ENCODE results near the gene WDR59.
"Not testable (repeated sequence)": the region's sequence is repeated elsewhere in the genome, so short reads cannot be mapped to it uniquely, and the experiment has no call there.

The WDR59 gene

GRCh38 chr16:75012380-75013081 lies 27.6 kb upstream of the WDR59 start:
- no peak for DNase-seq

GRCh38 chr16:75011634-75012307 lies 26.8 kb upstream of the WDR59 start:
- DNase-seq: no peak

DNA sequence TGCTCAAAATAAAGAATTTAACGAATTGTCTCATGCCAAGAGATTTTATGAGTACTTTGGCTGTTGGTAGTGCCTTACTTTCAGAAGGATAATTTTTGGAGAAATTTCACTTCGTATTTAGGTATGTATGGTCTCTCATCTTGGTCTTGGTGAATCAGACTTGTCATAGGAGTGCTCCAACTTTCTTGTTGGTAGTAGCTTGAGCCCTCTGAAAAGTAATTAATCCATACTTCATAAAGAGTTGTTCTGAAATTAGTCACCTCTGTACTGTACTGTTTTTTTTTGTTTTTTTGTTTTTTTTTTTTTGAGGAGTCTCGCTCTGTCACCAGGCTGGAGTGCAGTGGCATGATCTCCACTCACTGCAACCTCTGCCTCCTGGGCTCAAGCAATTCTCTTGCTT lies 25.5 kb upstream of the WDR59 start:
- no peak for DNase-seq

DNA sequence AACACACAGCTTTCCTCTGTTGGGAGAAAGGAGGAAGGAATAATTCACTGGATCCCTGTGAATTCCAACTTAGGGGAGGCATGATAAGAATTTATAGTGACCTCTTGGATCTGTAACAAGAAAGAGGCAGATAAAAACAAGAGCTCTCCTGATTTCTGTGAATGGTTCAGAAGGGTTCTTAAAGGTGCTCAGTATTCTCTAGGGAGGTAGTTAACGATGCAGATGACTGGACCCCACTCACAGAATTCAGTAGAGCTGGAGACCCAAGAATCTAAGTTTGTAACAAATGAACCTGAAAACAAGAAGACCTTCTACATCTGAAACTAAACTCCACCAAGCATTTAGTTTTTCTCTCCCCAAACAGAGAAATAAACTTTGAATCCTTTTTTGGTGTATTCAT lies 22.5 kb upstream of the WDR59 start:
- DNase-seq: no peak

GRCh38 chr16:75005697-75006096 lies 20.8 kb upstream of the WDR59 start:
- no peak for DNase-seq

DNA sequence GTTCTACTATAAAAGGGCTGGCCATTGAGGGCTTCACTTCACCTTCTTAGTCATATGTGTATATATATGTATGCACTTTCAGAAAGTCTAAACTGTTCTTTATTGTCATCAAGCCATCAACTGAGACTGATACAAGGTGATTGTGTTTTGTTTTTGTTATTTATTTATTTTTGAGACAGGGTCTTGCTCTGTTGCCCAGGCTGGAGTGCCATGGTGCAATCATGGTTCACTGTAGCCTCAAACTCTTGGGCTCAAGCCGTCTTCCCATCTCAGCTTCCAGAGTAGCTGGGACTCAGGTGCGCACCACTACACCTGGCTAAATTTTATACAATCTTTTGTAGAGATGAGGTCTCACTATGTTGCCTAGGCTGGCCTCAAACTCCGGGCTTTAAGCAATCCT lies 19.5 kb upstream of the WDR59 start:
- no peak for DNase-seq

DNA sequence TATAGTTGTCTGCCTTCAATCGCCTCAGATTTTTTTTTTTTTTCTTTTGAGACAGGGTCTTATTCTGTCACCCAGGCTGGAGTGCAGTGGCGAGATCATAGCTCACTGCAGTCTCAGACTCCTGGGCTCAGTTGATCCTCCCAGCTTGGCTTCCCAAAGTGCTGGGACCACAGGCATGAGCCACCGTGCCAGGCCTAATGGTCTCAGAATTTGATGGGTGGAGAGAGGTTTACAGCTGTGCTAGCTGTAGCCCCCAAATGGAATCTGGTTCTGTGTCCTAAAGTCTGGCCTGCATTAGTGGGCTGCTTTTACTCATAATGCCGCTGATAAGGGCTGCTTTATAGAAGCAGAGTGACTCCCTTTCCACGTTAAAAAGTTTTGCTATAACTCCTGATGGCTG lies 19.0 kb upstream of the WDR59 start:
- DNase-seq: no peak

DNA sequence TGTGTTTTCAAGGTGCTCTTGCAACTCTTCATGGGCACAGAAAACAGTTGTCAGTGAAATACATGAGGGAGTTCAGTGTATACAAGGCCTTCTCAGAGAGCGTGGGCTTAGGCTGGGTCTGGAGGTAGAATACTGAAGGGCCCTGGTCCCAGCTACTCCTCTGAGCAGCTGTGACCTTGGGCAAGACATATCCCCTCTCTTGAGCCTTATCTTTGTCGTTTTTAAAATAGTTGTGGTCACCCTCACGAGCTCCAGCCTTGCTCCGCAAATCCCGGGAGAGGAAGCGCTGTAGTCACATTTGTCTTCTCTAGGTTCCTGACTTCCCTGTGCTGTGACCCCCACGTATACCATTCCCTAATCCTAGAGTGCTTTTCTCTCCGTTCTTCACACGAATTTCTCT lies 17.6 kb upstream of the WDR59 start:
- DNase-seq: no peak

GRCh38 chr16:75000481-75001081 lies 15.7 kb upstream of the WDR59 start:
- no peak for DNase-seq

GRCh38 chr16:74999609-75000480 lies 14.9 kb upstream of the WDR59 start:
- no peak for DNase-seq

- no peak for DNase-seq
Observed at GRCh38 chr16:74999219-74999608, 14.3 kb upstream of the WDR59 start.

DNA sequence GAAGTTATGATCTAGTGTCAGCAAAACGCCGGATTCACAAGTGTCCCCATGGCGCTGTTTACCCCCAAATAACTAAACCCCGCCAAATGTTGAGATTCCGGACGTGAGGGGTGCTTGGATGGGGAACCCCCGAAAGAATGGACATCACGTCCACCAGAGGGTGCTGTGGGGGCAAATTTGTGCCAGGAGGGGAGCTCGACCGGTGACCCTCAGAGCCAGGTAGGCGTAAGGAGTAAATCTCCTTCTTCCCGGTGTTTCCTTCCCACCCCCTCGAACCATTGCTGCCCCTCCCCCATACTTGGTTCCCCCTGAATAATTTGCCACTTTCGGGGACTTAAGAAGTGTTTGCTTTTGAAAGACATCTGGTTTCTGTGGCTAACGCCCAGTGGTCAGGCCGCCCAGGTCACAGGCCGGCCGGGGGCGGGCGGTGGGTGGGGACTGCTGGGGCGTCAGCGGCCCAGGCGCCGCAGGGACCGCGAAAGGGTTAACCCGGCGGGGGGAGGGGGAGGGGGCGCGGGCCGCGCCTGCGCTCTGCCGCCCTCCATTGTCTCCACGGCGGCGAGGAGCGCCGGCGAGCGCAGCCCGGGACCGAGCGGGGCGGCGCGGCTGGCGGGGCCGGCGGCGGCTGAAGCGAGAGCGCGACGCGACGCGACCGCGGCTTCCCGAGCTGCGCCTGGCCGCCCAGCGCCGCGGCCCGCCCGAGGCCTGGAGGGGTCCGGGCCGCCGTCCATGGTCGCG lies 13.7 kb upstream of the WDR59 start, which contains the start of gene ZNRF1:
TSS of gene ZNRF1 (plus strand) at position 544 of the 738 bp plus-strand sequence. CDS start 648 bp downstream, outside the sequence.
- no peak for DNase-seq

DNA sequence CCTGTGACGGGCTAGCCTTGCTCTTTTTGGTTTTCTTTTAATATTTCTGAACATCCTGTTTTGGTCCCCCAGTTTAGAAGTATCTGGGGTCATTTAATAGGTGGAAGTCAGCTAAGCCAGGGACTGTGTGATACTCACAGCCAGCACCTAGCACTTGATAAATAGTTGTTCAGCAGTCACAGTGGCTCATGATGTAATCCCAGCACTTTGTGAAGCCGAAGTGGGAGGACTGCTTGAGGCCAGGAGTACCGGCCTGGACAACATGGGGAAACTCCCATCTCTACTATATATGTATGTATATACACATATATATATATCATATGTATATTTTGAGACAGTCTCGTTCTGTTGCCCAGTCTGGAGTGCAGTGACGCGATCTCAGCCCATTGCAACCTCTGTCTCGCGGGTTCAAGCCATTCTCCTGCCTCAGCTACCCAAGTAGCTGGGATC lies 12.1 kb upstream of the WDR59 start:
- DNase-seq: no peak

GRCh38 chr16:74995986-74996385 lies 11.1 kb upstream of the WDR59 start:
- DNase-seq: no peak

DNA sequence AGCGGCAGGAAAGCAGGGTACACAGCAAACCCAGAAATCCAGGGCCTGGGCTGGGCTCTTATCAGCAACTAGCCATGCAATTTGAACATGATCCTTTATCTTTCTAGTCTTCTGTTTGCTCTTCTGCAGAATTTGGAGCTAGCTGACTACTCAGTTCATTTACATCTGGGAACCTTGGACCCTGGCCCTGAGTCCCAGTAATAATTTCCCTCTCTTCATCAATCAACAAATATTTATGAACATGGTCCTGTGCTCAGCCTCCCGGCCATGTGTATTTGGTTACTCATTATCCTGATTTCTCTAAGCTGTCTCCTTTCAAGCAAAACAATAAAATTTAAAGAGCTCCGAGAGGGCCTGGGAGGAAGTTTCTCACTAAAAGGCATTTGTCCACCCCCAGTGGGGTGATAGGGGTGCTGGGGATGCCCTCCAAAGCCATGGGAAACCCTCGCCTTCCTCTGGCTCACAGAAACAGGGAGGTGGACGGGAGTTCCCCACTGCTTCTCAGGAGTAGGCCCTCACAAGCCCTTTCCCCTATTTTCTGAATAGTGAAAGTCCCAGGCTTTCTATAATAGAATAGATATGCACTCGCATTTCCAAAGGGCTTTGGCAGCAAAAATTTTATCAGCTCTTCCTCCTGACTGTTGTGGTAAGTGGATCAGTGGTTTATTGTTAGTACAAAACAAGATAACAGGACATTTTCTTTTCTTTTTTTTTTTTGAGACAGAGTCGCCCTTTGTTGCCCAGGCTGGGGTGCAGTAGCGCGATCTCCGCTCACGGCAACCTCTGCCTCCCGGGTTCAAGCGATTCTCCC lies 6.9 kb upstream of the WDR59 start:
- no peak for DNase-seq

GRCh38 chr16:74991268-74991592 lies 6.3 kb upstream of the WDR59 start:
- no peak for DNase-seq

DNA sequence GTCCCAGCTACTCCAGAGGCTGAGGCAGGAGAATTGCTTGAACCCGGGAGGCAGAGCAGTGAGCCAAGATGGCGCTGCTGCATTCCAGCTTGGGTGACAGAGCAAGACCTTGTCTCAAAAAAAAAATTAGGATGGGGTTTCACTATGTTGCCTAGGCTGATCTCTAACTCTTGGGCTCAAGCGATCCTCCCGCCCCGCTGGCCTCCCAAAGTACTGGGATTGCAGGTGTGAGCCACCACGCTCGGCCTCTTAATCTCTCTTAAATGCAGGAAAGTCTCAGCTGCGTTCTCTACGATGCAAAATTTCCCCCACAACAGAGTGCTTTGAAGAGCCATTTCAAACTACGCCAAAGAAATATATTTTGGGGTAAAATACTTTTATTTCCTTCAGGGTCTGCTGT lies 5.9 kb upstream of the WDR59 start:
- DNase-seq: no peak

DNA sequence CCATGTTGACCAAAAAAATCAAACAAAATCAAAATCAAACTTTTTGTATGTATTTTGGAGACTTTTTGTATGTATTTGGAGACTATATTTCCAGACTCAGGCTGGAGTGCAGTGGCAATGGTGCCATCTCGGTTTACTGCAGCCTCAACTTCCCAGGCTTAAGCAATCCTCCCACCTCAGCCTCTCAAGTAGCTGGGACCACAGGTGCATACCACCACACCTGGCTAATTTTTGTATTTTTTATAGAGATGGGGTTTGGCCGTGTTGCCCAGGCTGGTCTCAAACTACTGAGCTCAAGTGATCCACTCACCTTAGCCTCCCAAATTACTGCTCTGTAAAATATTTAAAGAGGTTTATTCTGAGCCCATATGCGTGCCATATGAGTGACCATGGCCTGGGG lies 4.9 kb upstream of the WDR59 start:
- DNase-seq: not testable (repeated sequence)

- no peak for DNase-seq
Observed at GRCh38 chr16:74987027-74987681, 2.2 kb upstream of the WDR59 start.

GRCh38 chr16:74984194-74984528 lies 762 bp downstream of the WDR59 start:
- DNase-seq: no peak

- no peak for DNase-seq
Observed at GRCh38 chr16:74982256-74982655, 2.7 kb downstream of the WDR59 start.
